NCI-H128 (cell line): ENCODE data around the gene GALNT2.

Source experiments
- DNase-seq: peaks from one replicate; lab custom pipeline; 2025; ENCODE audit not compliant: unreplicated experiment; lab: John Stamatoyannopoulos, UW

GALNT2 gene

DNA sequence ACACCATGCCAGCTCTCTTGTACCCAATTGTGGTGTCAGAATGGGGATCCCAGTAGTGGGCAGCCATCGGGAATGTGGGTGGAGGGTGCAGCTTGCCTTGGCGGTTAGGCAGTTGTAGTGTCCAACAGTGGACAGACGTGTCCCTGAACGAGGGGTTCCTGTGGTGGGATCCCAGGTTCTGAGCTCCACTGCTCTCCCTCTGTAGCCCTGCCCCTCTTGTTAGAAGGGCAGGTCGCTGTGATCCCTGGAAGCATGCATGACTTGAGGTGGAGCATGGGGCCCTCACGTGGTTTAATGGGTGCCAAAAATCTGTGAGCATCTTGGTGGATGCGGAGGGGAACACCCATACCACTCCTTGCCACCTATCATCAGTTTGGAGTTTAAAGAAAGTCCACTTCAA lies 4.3 kb downstream of the GALNT2 start:
- DNase-seq: no peak

DNA sequence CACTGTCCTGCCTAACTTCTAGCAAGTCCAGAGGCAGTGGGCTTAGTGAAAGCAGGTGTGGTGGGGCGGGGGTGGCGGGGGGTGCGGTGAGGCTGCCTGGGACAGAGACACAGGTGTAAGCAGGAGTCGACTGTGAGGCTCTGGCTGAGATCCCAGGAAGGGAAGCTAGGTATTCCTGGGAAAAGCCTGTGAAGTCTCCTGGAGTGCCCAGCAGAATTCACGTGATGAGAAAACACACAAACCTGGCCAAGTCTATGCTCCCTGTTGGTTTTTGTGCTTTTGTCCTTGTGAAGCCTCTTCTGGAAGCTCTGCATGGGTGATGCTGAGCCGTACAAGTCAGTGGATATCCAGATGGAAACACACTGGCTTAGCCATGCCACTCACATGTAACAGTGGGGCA lies 5.3 kb downstream of the GALNT2 start:
- DNase-seq: no peak

DNA sequence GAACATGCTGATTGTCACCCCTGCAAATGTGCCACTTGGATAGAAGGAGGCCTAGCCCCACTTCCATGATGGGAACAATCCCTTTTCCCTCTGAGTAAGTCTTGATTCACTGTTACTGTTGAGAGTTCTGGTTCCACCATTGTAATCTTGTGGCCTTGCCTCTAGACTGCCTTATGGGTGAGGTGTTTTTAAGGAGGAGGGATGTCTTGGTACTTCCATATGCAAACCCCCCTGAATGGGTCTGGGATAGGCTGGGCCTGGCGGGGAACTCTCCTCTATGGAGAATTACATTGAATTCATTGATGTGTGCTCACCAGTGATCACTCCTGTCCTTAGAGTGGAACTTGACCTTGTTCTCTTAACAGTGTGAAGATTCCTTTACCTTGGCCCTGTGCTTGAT lies 5.8 kb downstream of the GALNT2 start:
- no peak for DNase-seq

DNA sequence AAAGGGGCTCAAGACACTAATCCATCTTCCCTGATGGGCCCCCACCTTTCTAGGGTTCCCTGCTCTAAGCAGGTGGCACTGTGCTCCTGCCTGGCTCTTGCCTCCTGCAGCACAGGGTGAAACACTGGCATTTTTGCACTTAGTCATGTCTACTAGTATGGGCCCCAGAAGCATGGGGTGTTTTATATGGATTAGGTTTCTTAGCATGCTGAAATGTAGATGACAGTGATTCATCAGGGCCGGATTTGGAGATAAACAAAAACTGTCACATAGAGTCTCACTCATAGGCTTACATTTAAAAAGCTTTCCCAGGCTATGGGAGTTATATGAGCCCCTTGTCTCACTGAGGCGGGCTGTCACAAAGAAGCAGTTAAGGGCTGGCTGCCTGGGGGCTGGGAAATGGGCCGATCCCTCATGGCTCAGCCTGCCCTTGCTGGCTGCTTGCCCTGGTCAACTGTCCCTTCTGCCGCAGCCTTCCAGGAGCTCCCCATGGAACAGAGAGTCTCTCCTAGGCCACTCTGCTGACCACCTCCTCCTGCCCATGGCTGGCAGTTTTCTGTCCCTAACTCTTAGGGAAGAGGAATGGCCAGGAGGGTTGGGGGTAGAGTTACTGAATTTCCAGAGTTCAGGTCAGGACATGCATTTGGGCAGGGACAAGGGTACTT lies 6.5 kb downstream of the GALNT2 start:
- DNase-seq: no peak

DNA sequence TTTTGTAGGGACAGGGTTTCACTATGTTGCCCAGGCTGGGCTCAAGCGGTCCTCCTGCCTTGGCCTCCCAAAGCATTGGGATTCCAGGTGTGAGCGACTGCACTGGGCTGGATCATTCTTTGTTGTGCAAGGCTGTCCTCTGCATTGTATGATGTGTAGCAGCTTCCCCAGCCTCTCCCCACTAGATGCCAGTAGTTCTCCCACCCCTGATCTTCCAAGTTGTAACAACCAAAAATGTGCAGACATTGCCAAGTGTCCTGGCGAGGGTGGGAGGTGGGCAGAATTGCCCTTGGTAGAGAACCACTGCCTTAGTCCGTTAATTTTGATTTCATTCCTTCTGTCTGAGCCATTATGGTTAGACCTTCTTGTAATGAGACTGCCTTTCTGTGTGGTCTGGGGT lies 7.2 kb downstream of the GALNT2 start:
- DNase-seq: no peak

DNA sequence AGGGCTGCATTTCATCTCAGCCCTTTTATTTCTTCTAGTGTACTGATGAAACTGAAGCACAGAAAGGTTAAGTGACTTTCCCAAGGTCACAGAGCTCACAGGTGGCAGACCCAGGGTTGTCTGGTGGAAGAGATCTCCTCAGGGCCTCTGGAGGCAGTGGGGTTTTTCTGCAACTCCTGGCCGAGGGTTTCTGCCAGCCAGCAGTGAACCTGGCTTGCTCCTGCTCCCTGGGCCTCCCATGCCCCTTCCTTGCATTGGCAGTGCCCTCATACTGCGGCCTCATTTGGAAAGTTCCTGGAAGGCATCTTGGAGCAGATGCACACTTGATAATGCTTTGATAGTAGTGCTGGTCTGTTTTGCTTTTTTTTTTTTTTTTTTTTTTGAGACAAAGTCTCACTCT lies 7.7 kb downstream of the GALNT2 start:
- no peak for DNase-seq

DNA sequence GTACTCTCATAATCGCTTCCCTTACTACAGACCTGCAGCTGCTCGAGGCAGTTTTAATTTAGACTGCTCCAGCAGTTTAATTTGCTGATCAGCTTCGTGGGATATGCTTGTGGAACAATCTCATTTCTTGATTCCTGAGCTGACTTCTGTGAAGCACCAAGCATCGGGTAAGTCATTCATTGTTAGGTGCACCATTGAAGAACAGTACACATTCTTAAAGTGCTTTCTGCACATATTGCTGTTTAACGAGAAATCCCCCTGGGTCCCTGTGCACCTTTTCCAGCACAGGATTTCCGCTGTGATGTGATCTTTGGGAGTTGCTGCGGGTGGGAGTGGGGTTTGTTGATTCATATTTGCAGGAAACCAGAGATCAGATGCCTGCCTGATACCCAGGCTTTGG lies 9.1 kb downstream of the GALNT2 start:
- no peak for DNase-seq

DNA sequence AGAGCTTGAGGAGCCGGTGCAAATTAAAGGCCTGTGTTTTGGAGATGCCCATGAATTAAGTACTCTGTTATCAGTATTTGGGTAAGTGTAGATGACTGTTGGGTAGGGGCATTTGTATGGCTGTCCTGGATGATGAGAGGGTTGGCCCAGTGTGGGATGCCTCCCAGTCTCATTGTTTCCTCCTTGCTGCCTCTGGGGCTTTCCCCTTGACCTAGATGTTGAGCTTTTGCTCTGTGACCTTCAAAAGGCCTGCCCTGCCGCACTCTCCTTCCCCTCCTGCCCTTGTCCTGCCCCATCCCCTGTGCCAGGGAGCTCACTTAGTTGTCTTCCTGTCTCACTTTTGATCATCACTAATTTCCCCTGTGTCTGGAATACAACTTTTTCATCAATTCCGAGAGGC lies 10.0 kb downstream of the GALNT2 start:
- DNase-seq: no peak

DNA sequence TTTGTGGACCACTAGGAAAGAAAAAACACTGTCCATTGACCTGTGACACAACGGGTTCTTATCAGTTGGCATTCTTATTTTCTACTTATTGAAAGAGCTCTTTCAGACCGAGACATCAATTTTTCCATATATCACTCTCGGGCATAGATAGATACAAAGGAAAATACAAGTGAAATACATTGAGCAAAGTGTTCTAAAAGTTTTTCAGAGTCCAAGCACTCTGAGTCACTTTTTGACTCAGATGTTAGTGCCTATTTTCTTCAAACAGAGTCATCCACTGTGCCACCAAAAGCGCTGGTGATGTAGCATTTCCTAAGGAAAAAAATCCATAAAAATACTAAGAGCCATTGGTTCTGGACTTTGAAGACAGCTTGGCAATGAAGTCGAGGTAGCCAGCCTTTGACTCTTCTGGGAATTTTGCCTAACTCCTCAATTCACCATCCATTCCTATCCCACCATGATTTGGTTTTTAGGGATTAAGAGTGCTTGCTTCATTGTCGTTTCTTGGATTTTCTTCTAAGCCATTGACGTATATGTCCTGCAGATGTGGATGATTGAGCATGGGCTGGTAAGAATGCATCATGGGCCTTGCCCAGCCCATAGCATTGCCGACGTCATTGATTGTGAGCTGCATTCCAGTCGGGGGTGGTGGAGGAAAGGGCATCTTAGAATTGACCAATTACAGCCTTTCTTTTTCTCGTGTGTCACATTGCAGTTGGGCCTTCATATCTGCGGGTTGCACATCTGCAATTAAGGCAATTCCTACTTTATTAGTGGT lies 10.6 kb downstream of the GALNT2 start:
- no peak for DNase-seq

DNA sequence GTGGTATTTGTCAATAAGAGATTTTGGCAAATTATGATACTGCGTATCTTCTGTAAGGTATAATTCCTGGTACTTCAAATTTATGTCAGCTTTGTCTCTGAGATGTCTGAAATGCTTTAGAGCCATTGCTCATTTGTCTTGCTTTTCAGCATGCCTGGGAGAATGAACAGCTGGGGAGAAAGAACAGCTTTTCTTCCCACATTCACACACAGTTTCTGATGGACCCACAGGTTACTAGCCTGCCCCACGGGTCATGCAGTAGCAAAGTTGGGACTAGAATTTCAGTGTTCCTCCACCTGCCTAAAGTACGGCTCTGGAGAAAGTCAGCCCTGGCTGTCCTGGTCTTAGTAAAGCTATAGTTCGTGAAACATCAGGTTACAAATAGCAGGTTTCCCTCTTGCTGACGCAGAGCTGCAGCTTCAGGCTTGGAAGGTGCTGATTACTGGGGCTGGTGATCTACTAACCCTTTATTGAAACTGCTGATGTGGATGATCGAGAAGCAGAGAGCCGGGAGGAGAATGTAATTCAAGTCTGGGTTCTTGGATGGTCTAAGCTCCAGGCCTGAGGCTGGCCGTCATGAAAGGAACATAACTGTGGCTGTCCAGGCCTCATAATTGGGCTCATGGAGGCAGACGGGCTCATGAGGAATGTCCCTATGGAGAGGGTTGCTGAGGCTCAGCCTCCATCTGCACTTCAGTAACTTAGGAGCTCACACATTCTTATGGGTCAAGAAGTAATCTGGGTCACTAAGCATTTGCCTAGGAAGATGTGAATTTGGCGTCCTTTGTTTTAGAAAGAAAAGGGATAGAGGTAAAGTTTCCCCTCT lies 12.4 kb downstream of the GALNT2 start:
- DNase-seq: no peak

DNA sequence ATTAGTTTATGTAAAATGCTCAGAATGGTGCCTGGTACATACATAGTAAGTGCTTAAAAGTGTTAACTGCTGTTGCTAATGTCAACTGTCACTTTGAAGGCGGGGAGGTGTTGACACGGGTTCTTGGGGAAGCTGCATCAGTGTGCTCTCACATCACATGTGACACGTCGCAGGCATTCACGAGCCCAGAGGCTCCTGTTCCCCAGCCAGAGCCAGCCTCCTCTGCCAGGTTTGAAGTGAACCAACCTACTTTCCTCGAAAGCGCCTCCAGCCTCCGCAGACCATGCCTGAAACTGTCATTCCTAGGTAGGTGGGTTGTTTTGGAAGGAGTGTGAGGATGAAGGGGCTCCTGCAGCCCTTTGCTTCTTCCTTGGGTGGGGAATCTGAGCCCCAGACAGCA lies 13.8 kb downstream of the GALNT2 start:
- no peak for DNase-seq

DNA sequence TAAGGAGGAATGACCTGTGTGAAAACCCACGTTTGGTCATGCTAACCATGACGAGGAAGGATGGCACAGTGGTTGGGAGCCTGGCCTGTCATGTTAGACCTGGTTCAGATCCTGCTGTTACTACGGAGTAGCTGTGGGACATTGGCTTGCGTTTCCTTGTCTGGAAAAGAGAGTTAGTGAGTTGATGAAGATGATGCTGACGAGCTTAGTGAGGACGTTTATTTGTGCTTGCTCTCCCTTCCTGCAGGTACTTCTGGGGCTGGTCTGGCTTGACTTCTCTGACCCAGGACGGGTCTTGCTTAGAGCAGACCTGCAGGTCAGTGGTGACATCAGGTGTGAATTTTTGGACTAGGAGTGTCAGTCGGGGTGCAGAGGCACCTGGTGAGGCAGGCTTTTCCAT lies 14.7 kb downstream of the GALNT2 start:
- DNase-seq: no peak

DNA sequence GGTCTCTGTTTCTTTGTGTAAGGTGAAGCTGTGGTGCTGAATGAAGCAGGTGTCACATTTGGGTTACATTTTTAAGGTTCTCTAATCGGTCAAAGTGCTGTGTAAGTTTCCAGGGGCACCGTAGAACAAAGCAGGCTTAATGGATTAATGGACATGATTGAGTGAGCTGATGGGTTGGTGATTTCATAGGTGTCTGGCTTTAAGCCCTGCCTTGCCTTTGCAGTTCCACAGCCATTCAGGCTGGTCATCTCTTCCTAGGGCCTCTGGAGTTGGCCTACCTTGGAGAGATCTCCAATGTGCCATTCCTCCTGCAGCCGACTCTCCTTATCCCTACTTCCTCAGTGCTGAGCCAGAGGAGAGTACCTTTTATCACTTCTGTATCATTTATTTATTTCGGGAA lies 15.2 kb downstream of the GALNT2 start:
- no peak for DNase-seq

DNA sequence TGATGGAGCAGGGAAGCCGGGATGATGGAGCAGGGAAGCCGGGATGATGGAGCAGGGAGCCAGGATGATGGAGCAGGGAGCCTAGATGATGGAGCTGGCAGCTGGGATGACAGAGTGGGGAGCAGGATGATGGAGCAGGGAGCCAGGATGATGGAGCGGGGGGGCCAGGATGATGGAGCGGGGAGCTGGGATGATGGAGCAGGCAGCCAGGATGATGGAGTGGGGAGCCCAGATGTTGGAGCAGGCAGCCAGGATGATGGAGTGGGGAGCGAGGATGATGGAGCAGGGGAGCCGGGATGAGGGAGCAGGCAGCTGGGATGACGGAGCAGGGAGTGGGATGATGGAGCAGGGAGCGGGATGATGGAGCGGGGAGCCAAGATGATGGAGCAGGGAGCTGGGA lies 16.0 kb downstream of the GALNT2 start:
- DNase-seq: no peak

DNA sequence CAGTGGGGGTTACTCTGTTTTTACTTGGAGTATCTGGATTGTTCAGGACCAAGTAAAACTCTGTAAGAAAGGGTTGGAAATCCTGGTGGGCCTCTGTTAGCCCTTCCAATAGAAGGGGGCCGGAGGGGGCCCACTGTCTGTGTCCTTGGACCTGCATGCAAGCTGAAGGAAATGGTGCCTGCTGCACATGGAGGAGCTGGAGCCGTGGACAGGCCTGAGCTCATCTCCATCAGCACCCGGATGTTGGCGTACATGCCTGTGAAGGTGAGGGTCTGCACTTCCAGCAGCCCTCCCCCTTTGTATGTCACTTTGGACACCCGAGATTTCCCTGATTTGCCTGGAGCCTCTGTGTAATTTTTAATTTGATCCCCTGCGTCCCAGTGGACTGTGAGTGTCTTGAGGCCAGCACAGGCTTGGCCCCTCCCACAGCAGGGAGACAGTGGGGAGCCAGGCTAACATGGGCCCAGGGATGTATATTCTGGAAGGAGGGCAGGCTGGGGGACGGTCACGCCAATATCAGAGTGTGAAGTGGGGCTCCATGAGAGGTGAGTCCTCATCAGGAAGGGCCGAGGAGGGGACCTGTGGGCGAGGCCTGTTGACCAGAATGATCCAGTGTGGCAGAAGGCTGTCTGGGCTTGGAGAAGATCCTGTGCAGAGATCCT lies 16.8 kb downstream of the GALNT2 start:
- DNase-seq: no peak

DNA sequence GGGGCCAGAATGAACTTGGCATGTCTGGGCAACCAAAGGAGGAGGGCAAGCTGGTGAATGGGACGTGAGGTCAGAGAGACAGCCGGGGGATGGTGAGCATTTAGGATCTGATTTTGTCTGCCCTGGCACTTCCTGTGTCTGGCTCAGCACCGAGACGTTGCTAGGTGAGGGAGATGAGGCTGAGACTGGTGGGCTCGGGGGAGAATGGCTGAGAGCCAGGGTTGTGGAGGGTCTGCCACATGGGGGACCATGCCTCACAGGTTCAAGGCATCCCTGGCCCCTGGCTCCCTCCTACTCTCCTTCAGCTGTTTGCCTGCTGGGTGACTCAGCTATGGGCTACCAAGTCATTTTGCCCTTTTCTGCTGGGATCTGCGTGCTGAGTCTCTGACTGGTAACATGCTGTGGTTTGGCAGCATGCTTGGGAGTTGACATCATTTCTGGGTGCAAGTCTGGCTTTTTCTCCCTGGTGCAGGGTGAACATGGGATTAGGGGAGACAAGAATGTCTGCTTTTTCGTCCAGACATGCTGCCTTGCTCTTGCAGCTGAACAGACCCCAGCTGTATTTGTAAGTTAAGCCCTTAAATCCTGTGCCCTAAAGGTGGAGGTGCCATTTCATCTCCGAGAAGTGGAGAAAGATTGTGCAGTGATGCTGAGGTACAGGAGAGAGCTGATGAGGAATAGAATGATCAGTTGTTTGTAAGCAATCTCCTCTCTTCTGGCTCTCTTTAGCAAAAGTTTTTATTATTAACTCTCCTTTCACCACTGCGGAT lies 17.6 kb downstream of the GALNT2 start:
- DNase-seq: no peak

DNA sequence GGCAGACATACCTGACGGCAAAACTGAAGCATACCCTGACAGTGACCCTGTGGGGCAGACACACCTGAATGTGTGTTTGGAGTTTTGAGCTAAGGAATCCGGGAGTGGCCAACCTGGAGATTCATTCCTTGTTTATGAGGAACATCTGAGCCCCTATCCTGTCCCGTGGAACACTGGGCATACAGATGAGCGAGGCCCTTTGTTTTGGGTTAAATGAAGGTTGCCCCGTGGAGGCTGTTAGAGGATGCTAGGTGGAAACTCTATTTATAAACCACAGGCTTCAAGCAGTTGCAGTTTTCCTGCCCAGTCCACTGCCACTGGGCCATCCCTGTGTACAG lies 18.1 kb downstream of the GALNT2 start:
- DNase-seq: no peak

DNA sequence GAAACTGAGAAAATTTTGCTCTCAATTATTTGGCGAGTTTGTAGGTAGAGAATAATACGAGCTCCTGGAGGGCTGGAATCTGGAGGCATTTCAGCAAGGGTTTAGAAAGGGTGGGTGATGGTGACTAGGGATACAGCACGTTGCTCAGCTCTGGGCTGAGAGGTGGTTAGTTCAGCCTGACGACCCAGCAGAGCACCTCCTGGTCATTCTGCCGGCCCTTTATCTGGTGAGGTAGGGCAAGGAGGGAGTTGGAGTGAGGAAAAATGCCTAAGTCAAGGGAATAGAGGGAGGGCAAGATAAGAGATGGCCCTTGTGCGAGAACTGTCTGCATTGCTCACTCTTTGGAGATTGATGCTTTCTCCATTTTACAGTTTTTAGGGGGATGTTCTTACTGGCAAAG lies 19.1 kb downstream of the GALNT2 start:
- DNase-seq: no peak

DNA sequence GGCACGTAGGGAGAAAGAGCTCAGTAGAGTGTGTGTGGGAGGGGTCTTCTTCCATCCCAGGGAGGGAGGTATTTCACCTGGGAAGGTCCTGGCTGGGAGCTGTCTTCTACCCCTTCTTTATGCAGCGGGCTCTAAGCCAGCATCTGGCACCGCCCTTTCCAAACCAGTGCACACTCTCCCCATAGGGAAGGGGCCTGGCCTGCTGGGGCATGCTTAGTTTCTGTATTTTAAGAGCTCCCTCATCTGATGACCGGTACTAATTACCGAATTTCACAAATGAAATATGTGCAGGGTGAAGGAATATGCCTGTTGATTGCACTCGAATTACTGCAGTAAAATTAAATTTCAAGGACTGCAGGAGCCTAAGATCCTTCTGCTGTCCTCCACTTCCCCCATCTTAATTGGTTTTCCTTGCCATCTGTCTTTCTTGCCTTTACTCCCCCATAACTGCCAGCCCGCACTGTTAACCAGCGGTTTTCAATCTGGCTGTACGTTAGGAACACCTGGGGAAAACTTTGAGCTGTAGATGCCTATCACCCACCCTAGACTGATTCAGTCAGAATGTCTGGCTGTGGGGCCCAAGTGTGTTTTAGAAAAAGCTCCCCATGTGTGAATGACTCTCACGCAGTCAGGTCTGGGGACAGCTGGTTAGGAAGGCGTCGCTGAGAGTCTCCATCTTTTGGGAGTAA lies 20.1 kb downstream of the GALNT2 start:
- no peak for DNase-seq

DNA sequence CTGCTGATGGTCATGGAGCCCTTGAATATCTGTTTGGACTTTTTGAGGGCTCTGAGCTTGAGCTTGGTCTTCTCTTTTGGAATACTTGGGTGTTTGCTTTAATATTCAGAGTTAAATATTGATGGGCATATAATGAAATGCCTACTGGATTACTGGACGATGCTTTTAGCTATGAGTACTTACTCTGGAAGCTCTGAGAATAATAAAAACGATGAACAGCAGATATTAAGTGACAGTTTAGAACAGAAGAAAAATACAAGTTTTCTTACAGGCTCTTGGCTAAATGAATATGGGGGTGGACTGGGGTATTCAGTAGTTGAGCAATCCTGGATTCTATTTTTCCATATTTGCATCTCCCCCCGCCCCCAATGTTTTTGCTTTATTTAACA lies 20.7 kb downstream of the GALNT2 start:
- DNase-seq: no peak
